Measurements from ENCODE around the gene IRF2BP1.

- TF ChIP-seq, protein P1, sequence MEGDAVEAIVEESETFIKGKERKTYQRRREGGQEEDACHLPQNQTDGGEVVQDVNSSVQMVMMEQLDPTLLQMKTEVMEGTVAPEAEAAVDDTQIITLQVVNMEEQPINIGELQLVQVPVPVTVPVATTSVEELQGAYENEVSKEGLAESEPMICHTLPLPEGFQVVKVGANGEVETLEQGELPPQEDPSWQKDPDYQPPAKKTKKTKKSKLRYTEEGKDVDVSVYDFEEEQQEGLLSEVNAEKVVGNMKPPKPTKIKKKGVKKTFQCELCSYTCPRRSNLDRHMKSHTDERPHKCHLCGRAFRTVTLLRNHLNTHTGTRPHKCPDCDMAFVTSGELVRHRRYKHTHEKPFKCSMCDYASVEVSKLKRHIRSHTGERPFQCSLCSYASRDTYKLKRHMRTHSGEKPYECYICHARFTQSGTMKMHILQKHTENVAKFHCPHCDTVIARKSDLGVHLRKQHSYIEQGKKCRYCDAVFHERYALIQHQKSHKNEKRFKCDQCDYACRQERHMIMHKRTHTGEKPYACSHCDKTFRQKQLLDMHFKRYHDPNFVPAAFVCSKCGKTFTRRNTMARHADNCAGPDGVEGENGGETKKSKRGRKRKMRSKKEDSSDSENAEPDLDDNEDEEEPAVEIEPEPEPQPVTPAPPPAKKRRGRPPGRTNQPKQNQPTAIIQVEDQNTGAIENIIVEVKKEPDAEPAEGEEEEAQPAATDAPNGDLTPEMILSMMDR (IDR thresholded peaks at IDR 0.05; ENCODE audit: insufficient read depth, low read depth, low read length), result no peak
- no peak for TF ChIP-seq EZH2 (IDR thresholded peaks at IDR 0.05; ENCODE audit: insufficient read depth, low read length)
These were observed 15.5 kb upstream of the IRF2BP1 start for GRCh38 chr19:45901432-45901911.

Data from astrocyte (in vitro differentiated cells and primary cell).